H9 (cell line): ENCODE results near the gene CCDC86. TPM values are rescaled to one million over a fixed set of nuclear protein-coding genes. Genes with fewer than 3 reads are reported as not detected.

ENCODE experiments used
- DNase-seq: peaks from one replicate; pipeline ENCODE4 v3.0.0-alpha.2; 2017
- H2AFZ ChIP-seq: one replicate; pipeline ENCODE4 v1.6.1; 2013; ENCODE audit warnings: mild to moderate bottlenecking, low read length, control low read depth, moderate library complexity
- H2AK5ac ChIP-seq: 2 replicates; pipeline ENCODE4 v1.6.1; 2013; ENCODE audit warnings: low read length, control low read depth, mixed read lengths; ENCODE audit not compliant: insufficient read length
- H2BK120ac ChIP-seq: one replicate; pipeline ENCODE4 v1.6.1; 2013; ENCODE audit warnings: low read depth, mild to moderate bottlenecking, low read length, control low read depth, inconsistent platforms; ENCODE audit not compliant: poor library complexity, severe bottlenecking
- H2BK12ac ChIP-seq: 2 replicates; pipeline ENCODE4 v1.6.1; 2013; ENCODE audit warnings: low read length, control low read depth, mixed read lengths, low read depth; ENCODE audit not compliant: insufficient read length
- H2BK15ac ChIP-seq: 2 replicates; pipeline ENCODE4 v1.6.1; 2013; ENCODE audit warnings: low read depth, low read length, control low read depth
- H2BK20ac ChIP-seq: one replicate; pipeline ENCODE4 v1.6.1; 2013; ENCODE audit warnings: low read depth, mild to moderate bottlenecking, low read length, control low read depth, inconsistent platforms; ENCODE audit not compliant: poor library complexity, severe bottlenecking
- H2BK5ac ChIP-seq: 2 replicates; pipeline ENCODE4 v1.6.1; 2013; ENCODE audit warnings: low read length, control low read depth, mixed read lengths; ENCODE audit not compliant: insufficient read length
- H3K14ac ChIP-seq: 2 replicates; pipeline ENCODE4 v1.6.1; 2013; ENCODE audit warnings: low read length, control low read depth; ENCODE audit not compliant: insufficient read depth
- H3K18ac ChIP-seq: 2 replicates; pipeline ENCODE4 v1.6.1; 2013; ENCODE audit warnings: low read depth, mild to moderate bottlenecking, mixed read lengths, low read length, control low read depth; ENCODE audit not compliant: insufficient read length
- H3K23ac ChIP-seq: 2 replicates; pipeline ENCODE4 v1.6.1; 2013; ENCODE audit warnings: low read length, control low read depth, mixed read lengths, low read depth; ENCODE audit not compliant: insufficient read length
- H3K23me2 ChIP-seq: 2 replicates; pipeline ENCODE4 v1.6.1; 2013; ENCODE audit warnings: low read depth, mild to moderate bottlenecking, mixed read lengths, low read length, control low read depth; ENCODE audit not compliant: insufficient read length, poor library complexity, severe bottlenecking
- H3K27ac ChIP-seq: 2 replicates; pipeline ENCODE4 v1.5.1; 2013; ENCODE audit warnings: low read length, control low read depth, mixed read lengths, low read depth; ENCODE audit not compliant: insufficient read length
- H3K27me3 ChIP-seq: 2 replicates; pipeline ENCODE4 v1.6.1; 2013; ENCODE audit warnings: low read length, control low read depth, inconsistent platforms; ENCODE audit not compliant: insufficient read depth
- H3K4ac ChIP-seq: 2 replicates; pipeline ENCODE4 v1.6.1; 2013; ENCODE audit warnings: low read depth, mild to moderate bottlenecking, control low read depth, inconsistent platforms, low read length, moderate library complexity
- H3K4me1 ChIP-seq: 2 replicates; pipeline ENCODE4 v1.6.1; 2013; ENCODE audit warnings: low read length, control low read depth, inconsistent platforms; ENCODE audit not compliant: insufficient read depth
- H3K4me2 ChIP-seq: 2 replicates; pipeline ENCODE4 v1.6.1; 2013; ENCODE audit warnings: low read length, control low read depth, mixed read lengths; ENCODE audit not compliant: insufficient read length, insufficient read depth
- H3K56ac ChIP-seq: 2 replicates; pipeline ENCODE4 v1.6.1; 2013; ENCODE audit warnings: low read depth, mild to moderate bottlenecking, mixed read lengths, low read length, control low read depth; ENCODE audit not compliant: insufficient read length
- H3K79me1 ChIP-seq: 2 replicates; pipeline ENCODE4 v1.6.1; 2013; ENCODE audit warnings: low read depth, mild to moderate bottlenecking, moderate library complexity, low read length, control low read depth, inconsistent platforms; ENCODE audit not compliant: insufficient read depth, poor library complexity, severe bottlenecking
- H3K79me2 ChIP-seq: 2 replicates; pipeline ENCODE4 v1.6.1; 2013; ENCODE audit warnings: low read length, control low read depth, inconsistent platforms; ENCODE audit not compliant: insufficient read depth
- H3K9ac ChIP-seq: 2 replicates; pipeline ENCODE4 v1.6.1; 2013; ENCODE audit warnings: low read length, control low read depth, mixed read lengths; ENCODE audit not compliant: insufficient read length; ENCODE audit errors: extremely low read depth
- H3K9me3 ChIP-seq: one replicate; pipeline ENCODE4 v1.6.1; 2013; ENCODE audit warnings: low read depth, low read length, inconsistent platforms; ENCODE audit not compliant: control insufficient read depth
- H3T11ph ChIP-seq: one replicate; pipeline ENCODE4 v1.6.1; 2013; ENCODE audit warnings: mild to moderate bottlenecking, low read length, control low read depth, inconsistent platforms
- H4K20me1 ChIP-seq: one replicate; pipeline ENCODE4 v1.6.1; 2013; ENCODE audit not compliant: control insufficient read depth, insufficient read length, insufficient read depth
- H4K5ac ChIP-seq: 2 replicates; pipeline ENCODE4 v1.6.1; 2013; ENCODE audit warnings: low read depth, mild to moderate bottlenecking, mixed read lengths, low read length, control low read depth; ENCODE audit not compliant: insufficient read length
- H4K8ac ChIP-seq: replicated peaks from 2 replicates; pipeline ENCODE4 v1.6.1; 2013; ENCODE audit warnings: low read length, control low read depth, mixed read lengths, low read depth; ENCODE audit not compliant: insufficient read length
- H4K91ac ChIP-seq: 2 replicates; pipeline ENCODE4 v1.6.1; 2013; ENCODE audit warnings: low read depth, mild to moderate bottlenecking, moderate library complexity, mixed read lengths, low read length, control low read depth; ENCODE audit not compliant: insufficient read length
- H3K27ac Mint-ChIP-seq, 3 experiments: 2 replicates in 2 of 3; 3 replicates in 1 of 3; pipeline ENCODE4 v1.8.0; 2020 to 2021; ENCODE audit warnings: mixed read lengths in 3 of 3, mild to moderate bottlenecking in 1 of 3, moderate library complexity in 1 of 3
- H3K27me3 Mint-ChIP-seq: 2 replicates; pipeline ENCODE4 v1.8.0; 2021; ENCODE audit warnings: low read depth, mild to moderate bottlenecking, moderate library complexity, mixed read lengths
- H3K36me3 Mint-ChIP-seq, 3 experiments: 2 replicates in 2 of 3; 3 replicates in 1 of 3; pipeline ENCODE4 v1.8.0; 2020 to 2021; ENCODE audit warnings: low read depth in 3 of 3, mixed read lengths in 3 of 3; ENCODE audit not compliant: insufficient read depth in 1 of 3
- H3K4me1 Mint-ChIP-seq, 2 experiments: 2 replicates each; pipeline ENCODE4 v1.8.0; 2020; ENCODE audit warnings: mixed read lengths in 2 of 2
- H3K4me3 Mint-ChIP-seq, 2 experiments: 2 replicates in 1 of 2; 3 replicates in 1 of 2; pipeline ENCODE4 v1.8.0; 2020 to 2021; ENCODE audit warnings: mild to moderate bottlenecking in 2 of 2, mixed read lengths in 2 of 2, moderate library complexity in 1 of 2
- H3K9me3 Mint-ChIP-seq, 2 experiments: 2 replicates in 1 of 2; 3 replicates in 1 of 2; pipeline ENCODE4 v1.8.0; 2020; ENCODE audit warnings: mild to moderate bottlenecking in 2 of 2, mixed read lengths in 2 of 2, moderate library complexity in 1 of 2
- WGBS: extraction: QIAGEN DNeasy Blood & Tissue Kit; methylation state at CpG from one replicate; pipeline ENCODE4 v1.1.7; 2013; ENCODE audit warnings: missing lambda C conversion rate, low lambda C conversion rate, mixed read lengths; ENCODE audit not compliant: insufficient read length; ENCODE audit errors: extremely low coverage; 5-methylcytosine and 5-hydroxymethylcytosine counted together
- total RNA-seq: library from RNA; stranded (reverse); gene quantifications from 2 replicates; pipeline ENCODE4 v1.2.1, GENCODE V29; 2021
- TF ChIP-seq, protein P1 (sequence below): fragments of 200-600 bp; sonication (generic); conservative IDR thresholded peaks from 3 replicates; pipeline ENCODE4 v1.8.0; 2021; ENCODE audit warnings: antibody characterized with exemption, mild to moderate bottlenecking

Gene CCDC86
- total RNA-seq, 1 experiment from 2014 or later = 82.3 TPM

DNA sequence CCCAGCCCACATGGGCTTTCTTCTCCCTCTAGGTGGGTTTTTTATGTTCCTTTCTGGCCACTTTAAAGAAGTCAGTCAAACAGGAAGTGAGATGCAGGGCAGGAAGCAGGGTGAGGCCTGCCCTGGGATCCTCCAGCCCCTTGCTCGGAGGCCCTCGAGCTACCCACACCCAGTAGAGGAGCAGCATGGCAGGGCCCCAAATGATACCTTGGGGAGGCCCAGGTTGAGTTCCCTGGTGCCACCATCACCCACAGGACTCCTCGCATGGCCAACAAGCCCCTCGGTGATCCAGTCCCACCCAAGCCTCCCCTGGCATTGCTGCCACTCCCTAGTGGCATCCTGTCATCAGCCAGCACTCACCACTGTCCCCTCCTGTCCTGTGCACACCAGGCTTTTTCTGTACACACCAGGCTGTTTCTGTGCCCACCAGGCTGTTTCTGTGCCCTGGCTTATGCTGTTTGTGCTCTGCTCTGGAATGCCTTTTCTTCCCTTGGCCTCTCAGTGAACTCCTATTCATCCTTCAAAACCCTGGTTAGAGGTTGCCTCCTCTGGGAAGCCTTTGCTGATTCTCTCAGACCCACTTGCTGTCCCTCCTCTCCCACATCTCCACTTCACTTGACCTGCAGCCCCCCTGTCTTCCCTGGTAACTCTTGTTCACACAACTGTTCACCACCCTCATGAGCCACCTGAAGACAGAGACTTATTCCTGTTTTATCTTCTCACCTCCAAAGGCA, 17.0 kb downstream of the CCDC86 start:
- H2BK20ac ChIP-seq = no peak overlapping the region
- H3K9me3 Mint-ChIP-seq = no peaks in the 10 kb centered on the region
- no peaks in the 10 kb centered on the region for H3K27me3 ChIP-seq
- no peak overlapping the region for H3K23ac ChIP-seq
- no peaks in the 10 kb centered on the region for H3K4me1 Mint-ChIP-seq
- no peak overlapping the region for H2BK5ac ChIP-seq
- no peak overlapping the region for H3K9ac ChIP-seq
- H4K20me1 ChIP-seq = no peaks in the 10 kb centered on the region
- H4K5ac ChIP-seq = no peak overlapping the region
- no peak overlapping the region for H2BK15ac ChIP-seq
- no peak overlapping the region for H3K14ac ChIP-seq
- H3K4ac ChIP-seq = no peak overlapping the region
- H3K27ac Mint-ChIP-seq = peak overlapping the region in 1 of 3 experiments; percentile 17; a peak in 1 of 7 replicates
- no peaks in the 10 kb centered on the region for H3K9me3 ChIP-seq
- no peak overlapping the region for H2AK5ac ChIP-seq
- H3K27me3 Mint-ChIP-seq = peaks cover 4% of the 10 kb centered on the region
- no peak overlapping the region for H3K4me3 Mint-ChIP-seq
- WGBS = no CpG with 5 or more reads among the region's 4 CpGs
- no peaks in the 10 kb centered on the region; a peak in 1 of 7 replicates for H3K36me3 Mint-ChIP-seq
- TF ChIP-seq, protein P1, sequence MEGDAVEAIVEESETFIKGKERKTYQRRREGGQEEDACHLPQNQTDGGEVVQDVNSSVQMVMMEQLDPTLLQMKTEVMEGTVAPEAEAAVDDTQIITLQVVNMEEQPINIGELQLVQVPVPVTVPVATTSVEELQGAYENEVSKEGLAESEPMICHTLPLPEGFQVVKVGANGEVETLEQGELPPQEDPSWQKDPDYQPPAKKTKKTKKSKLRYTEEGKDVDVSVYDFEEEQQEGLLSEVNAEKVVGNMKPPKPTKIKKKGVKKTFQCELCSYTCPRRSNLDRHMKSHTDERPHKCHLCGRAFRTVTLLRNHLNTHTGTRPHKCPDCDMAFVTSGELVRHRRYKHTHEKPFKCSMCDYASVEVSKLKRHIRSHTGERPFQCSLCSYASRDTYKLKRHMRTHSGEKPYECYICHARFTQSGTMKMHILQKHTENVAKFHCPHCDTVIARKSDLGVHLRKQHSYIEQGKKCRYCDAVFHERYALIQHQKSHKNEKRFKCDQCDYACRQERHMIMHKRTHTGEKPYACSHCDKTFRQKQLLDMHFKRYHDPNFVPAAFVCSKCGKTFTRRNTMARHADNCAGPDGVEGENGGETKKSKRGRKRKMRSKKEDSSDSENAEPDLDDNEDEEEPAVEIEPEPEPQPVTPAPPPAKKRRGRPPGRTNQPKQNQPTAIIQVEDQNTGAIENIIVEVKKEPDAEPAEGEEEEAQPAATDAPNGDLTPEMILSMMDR = no peak
- H3T11ph ChIP-seq = no peak overlapping the region
- H3K79me1 ChIP-seq = no peaks in the 10 kb centered on the region
- H2BK12ac ChIP-seq = no peak overlapping the region
- H2AFZ ChIP-seq = no peak overlapping the region
- no peak overlapping the region for H3K56ac ChIP-seq
- no peak overlapping the region for H4K91ac ChIP-seq
- no peak overlapping the region for H3K27ac ChIP-seq
- no peaks in the 10 kb centered on the region for H3K79me2 ChIP-seq
- DNase-seq = no peak
- no peak overlapping the region for H4K8ac ChIP-seq
- no peak overlapping the region for H3K4me2 ChIP-seq
- no peak overlapping the region for H3K18ac ChIP-seq
- H3K4me1 ChIP-seq = no peaks in the 10 kb centered on the region; the same call in 1 of the 2 replicates
- no peaks in the 10 kb centered on the region for H3K23me2 ChIP-seq
- H2BK120ac ChIP-seq = no peak overlapping the region
